Measurements from ENCODE around the gene DNAJC5G. TPM values are rescaled to one million over a fixed set of nuclear protein-coding genes. Genes with fewer than 3 reads are reported as not detected.
A peak's percentile ranks its signal among the peaks of the same experiment; 100 is the strongest.

Gene DNAJC5G
- total RNA-seq, 1 experiment from 2014 or later: 2.4 TPM

- Histone ChIP-seq H3K4me3 (ENCODE audit: low read depth, low read length, poor library complexity, severe bottlenecking) (peak overlapping the region; percentile 34), H3K9me3 (ENCODE audit: low read depth, low read length, poor library complexity, severe bottlenecking) (no peaks in the 10 kb centered on the region), H3K27ac (ENCODE audit: low read depth, low read length, poor library complexity, severe bottlenecking) (no peak overlapping the region), H3K4me1 (ENCODE audit: insufficient read depth, low read length, poor library complexity, severe bottlenecking) (peaks cover 15% of the 10 kb centered on the region), H3K36me3 (ENCODE audit: insufficient read depth, low read length, poor library complexity, severe bottlenecking) (no peaks in the 10 kb centered on the region), H3K27me3 (replicated peaks; ENCODE audit: insufficient read depth, low read depth, low read length, poor library complexity) (peaks cover 23% of the 10 kb centered on the region)
- BruUV-seq (replicated peaks): no TSS peak
- intact Hi-C loops (cut with micrococcal nuclease; ENCODE audit: unreplicated experiment): no loop called here
- TF ChIP-seq, protein P1, sequence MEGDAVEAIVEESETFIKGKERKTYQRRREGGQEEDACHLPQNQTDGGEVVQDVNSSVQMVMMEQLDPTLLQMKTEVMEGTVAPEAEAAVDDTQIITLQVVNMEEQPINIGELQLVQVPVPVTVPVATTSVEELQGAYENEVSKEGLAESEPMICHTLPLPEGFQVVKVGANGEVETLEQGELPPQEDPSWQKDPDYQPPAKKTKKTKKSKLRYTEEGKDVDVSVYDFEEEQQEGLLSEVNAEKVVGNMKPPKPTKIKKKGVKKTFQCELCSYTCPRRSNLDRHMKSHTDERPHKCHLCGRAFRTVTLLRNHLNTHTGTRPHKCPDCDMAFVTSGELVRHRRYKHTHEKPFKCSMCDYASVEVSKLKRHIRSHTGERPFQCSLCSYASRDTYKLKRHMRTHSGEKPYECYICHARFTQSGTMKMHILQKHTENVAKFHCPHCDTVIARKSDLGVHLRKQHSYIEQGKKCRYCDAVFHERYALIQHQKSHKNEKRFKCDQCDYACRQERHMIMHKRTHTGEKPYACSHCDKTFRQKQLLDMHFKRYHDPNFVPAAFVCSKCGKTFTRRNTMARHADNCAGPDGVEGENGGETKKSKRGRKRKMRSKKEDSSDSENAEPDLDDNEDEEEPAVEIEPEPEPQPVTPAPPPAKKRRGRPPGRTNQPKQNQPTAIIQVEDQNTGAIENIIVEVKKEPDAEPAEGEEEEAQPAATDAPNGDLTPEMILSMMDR (conservative IDR thresholded peaks at IDR 0.05; ENCODE audit: low read depth, low read length): peak; percentile 33; the same call in 1 of the 2 replicates
- TF ChIP-seq EZH2 (IDR thresholded peaks at IDR 0.05; ENCODE audit: borderline replicate concordance, low read depth, low read length, poor library complexity, severe bottlenecking): no peak
- CTCF ChIA-PET: no interaction called here
- DNase-seq (ENCODE audit: low spot score): peak; percentile 57
- POLR2A ChIA-PET (ENCODE audit: low non-redundant PET): no interaction called here
Observed at GRCh38 chr2:27306573-27307286, 31.5 kb downstream of the DNAJC5G start.

GRCh38 chr2:27307287-27307544 is 32.0 kb downstream of the DNAJC5G start:
- intact Hi-C loops (cut with micrococcal nuclease; ENCODE audit: unreplicated experiment): no loop called here

DNA sequence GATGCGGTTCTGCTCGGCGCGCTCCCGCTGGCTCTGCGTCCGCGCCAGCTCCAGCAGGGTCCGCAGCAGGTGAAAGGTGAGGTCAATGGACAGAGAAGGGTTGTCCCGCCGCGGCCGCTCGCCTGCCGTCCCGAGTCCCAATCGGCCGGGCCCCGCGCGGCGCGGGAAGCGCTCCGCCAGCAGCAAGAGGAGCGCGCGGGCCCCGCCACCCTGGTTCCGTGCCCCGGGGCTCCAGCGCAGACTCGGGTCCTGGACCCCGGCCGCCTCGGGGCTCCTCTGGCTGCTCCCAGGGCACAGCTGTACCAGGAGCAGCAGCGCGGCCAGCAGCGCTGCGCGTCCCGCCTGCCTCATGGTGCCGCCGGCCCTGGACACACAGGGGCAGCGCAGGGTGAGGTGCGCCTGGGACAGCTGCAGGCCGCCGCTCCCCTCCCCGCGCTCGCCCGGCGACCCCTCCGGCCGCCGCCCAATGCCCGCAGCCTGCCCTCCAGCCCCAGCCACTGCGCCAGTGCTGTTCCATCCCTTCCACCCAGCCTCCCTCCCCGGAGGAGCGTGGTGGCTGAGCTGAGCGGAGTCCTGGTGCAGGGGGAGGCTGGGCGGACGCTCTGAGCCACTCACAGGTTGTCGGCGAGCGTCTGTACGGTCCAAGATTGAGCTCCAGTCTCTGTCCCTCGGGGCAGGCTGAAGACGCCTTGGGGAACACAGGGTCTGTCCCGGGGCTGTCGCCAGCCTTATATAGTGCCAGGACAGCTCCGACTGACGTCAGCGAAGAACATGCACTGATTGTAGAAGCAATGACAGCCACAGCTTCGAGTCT is 32.5 kb downstream of the DNAJC5G start:
- CTCF ChIA-PET: no interaction called here
- intact Hi-C loops (cut with micrococcal nuclease; ENCODE audit: unreplicated experiment): no loop called here
- DNase-seq (ENCODE audit: low spot score): peak; percentile 37

More at GRCh38 chr2:27307287-27307544, 32.0 kb downstream of the DNAJC5G start:
- ChIA-PET CTCF (no interaction called here), POLR2A (ENCODE audit: low non-redundant PET) (no interaction called here)
- no TSS peak for BruUV-seq (replicated peaks)
- H3K27ac ChIP-seq (ENCODE audit: low read depth, low read length, poor library complexity, severe bottlenecking): no peak overlapping the region
- H3K27me3 ChIP-seq (replicated peaks; ENCODE audit: insufficient read depth, low read depth, low read length, poor library complexity): peaks cover 23% of the 10 kb centered on the region
- peaks cover 15% of the 10 kb centered on the region for H3K4me1 ChIP-seq (ENCODE audit: insufficient read depth, low read length, poor library complexity, severe bottlenecking)
- TF ChIP-seq EZH2 (IDR thresholded peaks at IDR 0.05; ENCODE audit: borderline replicate concordance, low read depth, low read length, poor library complexity, severe bottlenecking): no peak
- TF ChIP-seq, protein P1 (conservative IDR thresholded peaks at IDR 0.05; ENCODE audit: low read depth, low read length): no peak
- no peak for DNase-seq (ENCODE audit: low spot score)
- H3K9me3 ChIP-seq (ENCODE audit: low read depth, low read length, poor library complexity, severe bottlenecking): no peaks in the 10 kb centered on the region
- H3K36me3 ChIP-seq (ENCODE audit: insufficient read depth, low read length, poor library complexity, severe bottlenecking): no peaks in the 10 kb centered on the region
- peak overlapping the region; percentile 34 for H3K4me3 ChIP-seq (ENCODE audit: low read depth, low read length, poor library complexity, severe bottlenecking)

More for the DNA sequence above, 32.5 kb downstream of the DNAJC5G start:
- peaks cover 23% of the 10 kb centered on the region for H3K27me3 ChIP-seq (replicated peaks; ENCODE audit: insufficient read depth, low read depth, low read length, poor library complexity)
- TF ChIP-seq EZH2 (IDR thresholded peaks at IDR 0.05; ENCODE audit: borderline replicate concordance, low read depth, low read length, poor library complexity, severe bottlenecking): peak; percentile 63
- TF ChIP-seq, protein P1 (conservative IDR thresholded peaks at IDR 0.05; ENCODE audit: low read depth, low read length): no peak
- peak overlapping the region; percentile 34 for H3K4me3 ChIP-seq (ENCODE audit: low read depth, low read length, poor library complexity, severe bottlenecking)
- BruUV-seq (replicated peaks): no TSS peak
- no peaks in the 10 kb centered on the region for H3K9me3 ChIP-seq (ENCODE audit: low read depth, low read length, poor library complexity, severe bottlenecking)
- H3K4me1 ChIP-seq (ENCODE audit: insufficient read depth, low read length, poor library complexity, severe bottlenecking): peaks cover 15% of the 10 kb centered on the region
- no peaks in the 10 kb centered on the region for H3K36me3 ChIP-seq (ENCODE audit: insufficient read depth, low read length, poor library complexity, severe bottlenecking)
- POLR2A ChIA-PET (ENCODE audit: low non-redundant PET): no interaction called here
- H3K27ac ChIP-seq (ENCODE audit: low read depth, low read length, poor library complexity, severe bottlenecking): no peak overlapping the region

Data from A673 (cell line).